ENCODE results near the gene IFNL3.
"Not testable (repeated sequence)": the region's sequence is repeated elsewhere in the genome, so short reads cannot be mapped to it uniquely, and the experiment has no call there.

The IFNL3 gene

GRCh38 chr19:39247701-39248664 is 3.2 kb upstream of the IFNL3 start:
- TF ChIP-seq POLR2AphosphoS5 (IDR thresholded peaks at IDR 0.05; ENCODE audit: borderline replicate concordance, low read depth, low read length) = no peak
- TF ChIP-seq EZH2 (IDR thresholded peaks at IDR 0.05) = no peak
- no peak for TF ChIP-seq FOXP2 (optimal IDR thresholded peaks at IDR 0.05; ENCODE audit: control extremely low read depth, extremely low read length, insufficient read depth)
- no peak for DNase-seq (ENCODE audit: low read depth, low spot score)
- no peak overlapping the region for H3K9ac ChIP-seq (ENCODE audit: insufficient read length)
- no peak overlapping the region for H3K4me3 ChIP-seq
- H3K36me3 ChIP-seq (ENCODE audit: insufficient read depth, low read length) = no peaks in the 10 kb centered on the region
- H3K27ac ChIP-seq = no peak overlapping the region
- no peaks in the 10 kb centered on the region for H3K9me3 ChIP-seq (ENCODE audit: low read depth, low read length)

GRCh38 chr19:39246951-39247669 is 2.3 kb upstream of the IFNL3 start:
- Histone ChIP-seq H3K27ac (no peak overlapping the region), H3K9ac (ENCODE audit: insufficient read length) (no peak overlapping the region), H3K9me3 (ENCODE audit: low read depth, low read length) (no peaks in the 10 kb centered on the region), H3K36me3 (ENCODE audit: insufficient read depth, low read length) (no peaks in the 10 kb centered on the region), H3K4me3 (no peak overlapping the region)
- no peak for DNase-seq (ENCODE audit: low read depth, low spot score)
- TF ChIP-seq EZH2 (IDR thresholded peaks at IDR 0.05) (peak; percentile 58), FOXP2 (optimal IDR thresholded peaks at IDR 0.05; ENCODE audit: control extremely low read depth, extremely low read length, insufficient read depth) (no peak)

- H3K9me3 ChIP-seq (ENCODE audit: low read depth, low read length); H3K27ac ChIP-seq; H3K9ac ChIP-seq (ENCODE audit: insufficient read length); DNase-seq (ENCODE audit: low read depth, low spot score); H3K36me3 ChIP-seq (ENCODE audit: insufficient read depth, low read length); H3K4me3 ChIP-seq: not testable (repeated sequence)
These were observed 360 bp upstream of the IFNL3 start for GRCh38 chr19:39245166-39245565.

GRCh38 chr19:39243741-39244140 is 1.1 kb downstream of the IFNL3 start:
- H3K9me3 ChIP-seq (ENCODE audit: low read depth, low read length); H3K9ac ChIP-seq (ENCODE audit: insufficient read length); H3K27ac ChIP-seq; H3K4me3 ChIP-seq; H3K36me3 ChIP-seq (ENCODE audit: insufficient read depth, low read length); DNase-seq (ENCODE audit: low read depth, low spot score): not testable (repeated sequence)

GRCh38 chr19:39240421-39240820 is 4.4 kb downstream of the IFNL3 start:
- TF ChIP-seq EZH2 (IDR thresholded peaks at IDR 0.05) (no peak), POLR2AphosphoS5 (IDR thresholded peaks at IDR 0.05; ENCODE audit: borderline replicate concordance, low read depth, low read length) (no peak), FOXP2 (optimal IDR thresholded peaks at IDR 0.05; ENCODE audit: control extremely low read depth, extremely low read length, insufficient read depth) (no peak)
- no peaks in the 10 kb centered on the region for H3K36me3 ChIP-seq (ENCODE audit: insufficient read depth, low read length)

GRCh38 chr19:39238944-39239343 is 5.9 kb downstream of the IFNL3 start:
- no peak for DNase-seq (ENCODE audit: low read depth, low spot score)

More at GRCh38 chr19:39240421-39240820, 4.4 kb downstream of the IFNL3 start:
- no peak overlapping the region for H3K4me3 ChIP-seq
- no peak for DNase-seq (ENCODE audit: low read depth, low spot score)
- no peak overlapping the region for H3K9ac ChIP-seq (ENCODE audit: insufficient read length)
- no peaks in the 10 kb centered on the region for H3K9me3 ChIP-seq (ENCODE audit: low read depth, low read length)
- no peak overlapping the region for H3K27ac ChIP-seq

GRCh38 chr19:39238209-39238608 is 6.6 kb downstream of the IFNL3 start:
- DNase-seq (ENCODE audit: low read depth, low spot score) = no peak
- TF ChIP-seq POLR2AphosphoS5 (IDR thresholded peaks at IDR 0.05; ENCODE audit: borderline replicate concordance, low read depth, low read length) (no peak), FOXP2 (optimal IDR thresholded peaks at IDR 0.05; ENCODE audit: control extremely low read depth, extremely low read length, insufficient read depth) (no peak), EZH2 (IDR thresholded peaks at IDR 0.05) (no peak)
- H3K27ac ChIP-seq = no peak overlapping the region
- no peaks in the 10 kb centered on the region for H3K36me3 ChIP-seq (ENCODE audit: insufficient read depth, low read length)
- no peak overlapping the region for H3K4me3 ChIP-seq
- H3K9ac ChIP-seq (ENCODE audit: insufficient read length) = no peak overlapping the region
- H3K9me3 ChIP-seq (ENCODE audit: low read depth, low read length) = no peaks in the 10 kb centered on the region

More at GRCh38 chr19:39238944-39239343, 5.9 kb downstream of the IFNL3 start:
- H3K9ac ChIP-seq (ENCODE audit: insufficient read length) = no peak overlapping the region
- no peak overlapping the region for H3K4me3 ChIP-seq
- no peaks in the 10 kb centered on the region for H3K9me3 ChIP-seq (ENCODE audit: low read depth, low read length)
- TF ChIP-seq POLR2AphosphoS5 (IDR thresholded peaks at IDR 0.05; ENCODE audit: borderline replicate concordance, low read depth, low read length) (no peak), FOXP2 (optimal IDR thresholded peaks at IDR 0.05; ENCODE audit: control extremely low read depth, extremely low read length, insufficient read depth) (no peak), EZH2 (IDR thresholded peaks at IDR 0.05) (no peak)
- H3K27ac ChIP-seq = no peak overlapping the region
- no peaks in the 10 kb centered on the region for H3K36me3 ChIP-seq (ENCODE audit: insufficient read depth, low read length)

GRCh38 chr19:39237200-39238184 is 7.3 kb downstream of the IFNL3 start:
- H3K9ac ChIP-seq (ENCODE audit: insufficient read length) = no peak overlapping the region
- H3K27ac ChIP-seq = no peak overlapping the region
- no peak for TF ChIP-seq FOXP2 (optimal IDR thresholded peaks at IDR 0.05; ENCODE audit: control extremely low read depth, extremely low read length, insufficient read depth)
- no peak for TF ChIP-seq EZH2 (IDR thresholded peaks at IDR 0.05)
- no peak for TF ChIP-seq POLR2AphosphoS5 (IDR thresholded peaks at IDR 0.05; ENCODE audit: borderline replicate concordance, low read depth, low read length)
- H3K9me3 ChIP-seq (ENCODE audit: low read depth, low read length) = no peaks in the 10 kb centered on the region
- no peak for DNase-seq (ENCODE audit: low read depth, low spot score)
- no peak overlapping the region for H3K4me3 ChIP-seq
- no peaks in the 10 kb centered on the region for H3K36me3 ChIP-seq (ENCODE audit: insufficient read depth, low read length)
